Peyer's patch (tissue), 4 donors: Measurements from ENCODE around the gene OR7A10.

Experiments used
- CTCF ChIP-seq, 6 experiments: fragments of 450-650 bp in 4 of 6; fragments of 200-600 bp in 2 of 6; sonication (generic) in 1 of 6; IDR thresholded peaks; one replicate each; pipeline ENCODE4 v1.5.1; 2017 to 2019; ENCODE audit warnings: antibody characterized with exemption in 6 of 6, mild to moderate bottlenecking in 3 of 6, moderate library complexity in 1 of 6
- POLR2A ChIP-seq, 2 donors: fragments of 450-650 bp; IDR thresholded peaks; one replicate each; pipeline ENCODE4 v1.5.1; 2017; ENCODE audit warnings: antibody characterized with exemption in 2 of 2, mild to moderate bottlenecking in 2 of 2, moderate library complexity in 2 of 2

GRCh38 chr19:14848822-14849221, at the start of gene OR7A10:
- TF ChIP-seq CTCF (IDR thresholded peaks at IDR 0.05) (no peak), POLR2A (IDR thresholded peaks at IDR 0.05) (no peak)
